Chondrocyte (in vitro differentiated cells): ENCODE data around the gene MYH11. TPM values are rescaled to one million over a fixed set of nuclear protein-coding genes. Genes with fewer than 3 reads are reported as not detected.

Experiments used
- DNase-seq: peaks from one replicate; pipeline ENCODE4 v3.0.0; 2021; ENCODE audit warnings: mixed read lengths, low spot score
- H3K27ac Mint-ChIP-seq: one replicate; pipeline ENCODE4 v1.8.0; 2021; ENCODE audit warnings: mild to moderate bottlenecking, moderate library complexity, mixed read lengths; ENCODE audit not compliant: unreplicated experiment
- H3K27me3 Mint-ChIP-seq: 2 replicates; pipeline ENCODE4 v1.8.0; 2021; ENCODE audit warnings: low read depth, mixed read lengths
- H3K36me3 Mint-ChIP-seq: 2 replicates; pipeline ENCODE4 v1.8.0; 2021; ENCODE audit warnings: low read depth, mixed read lengths
- H3K4me1 Mint-ChIP-seq: 2 replicates; pipeline ENCODE4 v1.8.0; 2021; ENCODE audit warnings: low read depth, mild to moderate bottlenecking, mixed read lengths
- H3K4me3 Mint-ChIP-seq: one replicate; pipeline ENCODE4 v1.8.0; 2021; ENCODE audit warnings: mild to moderate bottlenecking, moderate library complexity, mixed read lengths; ENCODE audit not compliant: unreplicated experiment
- H3K9me3 Mint-ChIP-seq: 2 replicates; pipeline ENCODE4 v1.8.0; 2021; ENCODE audit warnings: low read depth, mixed read lengths
- total RNA-seq: library from RNA; stranded (reverse); gene quantifications from 3 replicates; pipeline ENCODE4 v1.2.1, GENCODE V29; 2021
- TF ChIP-seq, protein P1 (sequence below): fragments of 200-600 bp; sonication (generic); IDR thresholded peaks from 2 replicates; pipeline ENCODE4 v1.5.0; 2021; ENCODE audit warnings: antibody characterized with exemption, mild to moderate bottlenecking, moderate library complexity

MYH11 gene
- total RNA-seq, 1 donor from 2014 or later = 58.3 TPM

DNA sequence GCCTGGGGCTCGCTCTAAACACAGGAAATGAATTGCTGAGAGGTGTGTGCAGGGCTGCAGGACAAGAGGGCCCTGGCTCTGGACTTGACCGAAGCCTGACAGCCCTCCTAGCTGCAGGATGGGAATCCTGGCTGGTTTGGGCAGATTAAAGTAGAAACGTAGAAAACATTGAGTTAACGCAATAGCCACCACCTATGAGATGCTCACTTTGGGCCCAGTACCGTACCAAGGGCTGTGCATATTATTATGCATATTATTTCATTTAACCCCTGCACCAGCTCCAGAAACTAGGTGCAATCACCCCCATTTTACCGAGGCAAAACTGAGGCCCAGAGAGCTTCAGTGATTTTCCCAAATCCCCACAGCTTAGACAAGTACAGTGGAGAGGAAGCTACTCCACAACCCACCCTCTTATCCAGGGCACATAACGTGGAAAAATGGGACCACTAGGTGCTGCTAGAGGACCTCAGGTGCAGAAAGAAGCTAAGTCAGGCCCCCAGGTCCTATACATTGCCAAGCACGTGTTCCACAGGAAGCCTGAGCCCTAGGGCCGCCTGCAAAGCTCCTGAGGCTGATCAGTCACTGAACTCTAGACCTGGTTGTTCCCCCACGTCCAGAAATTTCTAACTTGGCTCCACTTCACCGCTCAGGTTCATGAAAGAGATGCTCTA lies 79.2 kb downstream of the MYH11 start:
- H3K27me3 Mint-ChIP-seq = peaks cover 7% of the 10 kb centered on the region
- no peaks in the 10 kb centered on the region for H3K9me3 Mint-ChIP-seq
- no peak for DNase-seq
- H3K27ac Mint-ChIP-seq = no peak overlapping the region
- TF ChIP-seq, protein P1, sequence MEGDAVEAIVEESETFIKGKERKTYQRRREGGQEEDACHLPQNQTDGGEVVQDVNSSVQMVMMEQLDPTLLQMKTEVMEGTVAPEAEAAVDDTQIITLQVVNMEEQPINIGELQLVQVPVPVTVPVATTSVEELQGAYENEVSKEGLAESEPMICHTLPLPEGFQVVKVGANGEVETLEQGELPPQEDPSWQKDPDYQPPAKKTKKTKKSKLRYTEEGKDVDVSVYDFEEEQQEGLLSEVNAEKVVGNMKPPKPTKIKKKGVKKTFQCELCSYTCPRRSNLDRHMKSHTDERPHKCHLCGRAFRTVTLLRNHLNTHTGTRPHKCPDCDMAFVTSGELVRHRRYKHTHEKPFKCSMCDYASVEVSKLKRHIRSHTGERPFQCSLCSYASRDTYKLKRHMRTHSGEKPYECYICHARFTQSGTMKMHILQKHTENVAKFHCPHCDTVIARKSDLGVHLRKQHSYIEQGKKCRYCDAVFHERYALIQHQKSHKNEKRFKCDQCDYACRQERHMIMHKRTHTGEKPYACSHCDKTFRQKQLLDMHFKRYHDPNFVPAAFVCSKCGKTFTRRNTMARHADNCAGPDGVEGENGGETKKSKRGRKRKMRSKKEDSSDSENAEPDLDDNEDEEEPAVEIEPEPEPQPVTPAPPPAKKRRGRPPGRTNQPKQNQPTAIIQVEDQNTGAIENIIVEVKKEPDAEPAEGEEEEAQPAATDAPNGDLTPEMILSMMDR = peak; percentile 83
- H3K4me3 Mint-ChIP-seq = no peak overlapping the region
- H3K36me3 Mint-ChIP-seq = peaks cover 6% of the 10 kb centered on the region
- no peaks in the 10 kb centered on the region for H3K4me1 Mint-ChIP-seq

DNA sequence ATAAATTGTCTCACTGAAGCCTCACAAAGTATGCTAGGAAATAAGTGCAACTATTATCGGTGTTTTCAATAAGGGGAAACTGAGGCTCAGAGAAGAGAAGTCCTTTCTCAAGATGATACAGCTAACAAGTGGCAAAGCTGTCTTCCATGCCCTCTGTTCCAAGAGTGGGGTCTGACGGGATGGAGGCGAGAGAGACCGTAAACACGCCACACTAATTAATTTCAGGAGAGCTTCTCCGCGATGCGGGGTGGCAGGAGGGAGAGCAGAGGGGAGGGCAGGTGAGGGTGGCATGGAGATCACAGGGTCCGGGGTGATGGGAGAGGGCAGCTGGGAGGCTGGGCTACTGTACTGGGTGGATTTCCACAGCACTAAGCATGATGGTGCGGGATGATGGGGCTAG lies 80.3 kb downstream of the MYH11 start:
- H3K27ac Mint-ChIP-seq = no peak overlapping the region
- no peak for DNase-seq
- TF ChIP-seq, protein P1 = no peak
- H3K9me3 Mint-ChIP-seq = no peaks in the 10 kb centered on the region
- H3K27me3 Mint-ChIP-seq = peaks cover 7% of the 10 kb centered on the region
- H3K4me3 Mint-ChIP-seq = no peak overlapping the region
- H3K36me3 Mint-ChIP-seq = peaks cover 6% of the 10 kb centered on the region
- no peaks in the 10 kb centered on the region for H3K4me1 Mint-ChIP-seq

DNA sequence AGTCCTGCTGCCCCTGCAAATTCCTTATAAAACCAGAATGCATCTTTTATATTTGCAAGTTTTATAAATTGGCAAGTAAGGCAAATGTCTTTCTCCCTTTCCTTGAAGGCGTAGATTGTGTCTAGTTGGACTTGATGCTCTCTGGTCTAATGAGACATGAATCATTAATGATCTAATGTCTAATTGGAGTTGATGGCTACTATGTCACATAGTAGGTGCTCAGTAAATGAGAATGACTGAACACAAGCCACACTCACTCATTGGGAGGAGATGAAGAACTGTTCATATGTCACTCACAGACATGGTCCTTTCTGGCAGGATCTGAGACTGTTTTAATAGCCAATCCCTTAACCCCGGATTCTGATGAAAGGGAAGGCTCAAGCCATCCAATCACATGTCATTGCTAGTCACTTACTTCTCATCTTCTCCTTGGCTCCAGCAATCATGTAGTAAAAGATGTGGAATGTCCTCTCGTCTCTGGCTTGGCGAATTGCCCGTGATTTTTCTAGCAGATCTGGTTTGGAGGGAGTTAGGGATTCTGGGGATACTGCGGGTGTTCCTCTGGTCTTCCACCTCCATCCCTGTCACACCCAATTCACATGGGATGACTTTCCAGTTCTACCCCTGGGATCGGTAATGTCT lies 81.0 kb downstream of the MYH11 start:
- no peaks in the 10 kb centered on the region for H3K9me3 Mint-ChIP-seq
- TF ChIP-seq, protein P1 = no peak
- H3K36me3 Mint-ChIP-seq = peaks cover 6% of the 10 kb centered on the region
- H3K27me3 Mint-ChIP-seq = peaks cover 7% of the 10 kb centered on the region
- H3K27ac Mint-ChIP-seq = no peak overlapping the region
- no peak for DNase-seq
- peaks cover 6% of the 10 kb centered on the region for H3K4me1 Mint-ChIP-seq
- H3K4me3 Mint-ChIP-seq = no peak overlapping the region

DNA sequence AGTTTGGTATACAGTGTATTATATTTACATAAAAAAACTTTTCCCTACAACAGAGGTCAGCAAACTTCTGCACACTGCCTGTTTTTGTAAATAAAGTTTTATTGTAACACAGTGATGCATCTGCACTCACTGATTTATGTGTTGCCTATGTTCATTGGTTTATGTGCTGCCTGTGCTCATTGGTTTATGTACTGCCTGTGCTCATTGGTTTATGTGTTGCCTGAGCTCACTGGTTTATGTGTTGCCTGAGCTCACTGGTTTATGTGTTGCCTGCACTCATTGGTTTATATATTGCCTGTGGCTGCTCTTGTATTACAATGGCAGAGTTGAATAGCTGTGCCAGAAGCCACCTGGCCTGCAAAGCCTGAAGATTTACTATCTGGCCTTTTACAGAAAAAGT lies 81.6 kb downstream of the MYH11 start:
- Mint-ChIP-seq H3K4me3 (no peak overlapping the region), H3K4me1 (peaks cover 11% of the 10 kb centered on the region), H3K36me3 (peaks cover 8% of the 10 kb centered on the region), H3K9me3 (no peaks in the 10 kb centered on the region), H3K27ac (no peak overlapping the region), H3K27me3 (peaks cover 9% of the 10 kb centered on the region)
- TF ChIP-seq, protein P1 = no peak
- no peak for DNase-seq

DNA sequence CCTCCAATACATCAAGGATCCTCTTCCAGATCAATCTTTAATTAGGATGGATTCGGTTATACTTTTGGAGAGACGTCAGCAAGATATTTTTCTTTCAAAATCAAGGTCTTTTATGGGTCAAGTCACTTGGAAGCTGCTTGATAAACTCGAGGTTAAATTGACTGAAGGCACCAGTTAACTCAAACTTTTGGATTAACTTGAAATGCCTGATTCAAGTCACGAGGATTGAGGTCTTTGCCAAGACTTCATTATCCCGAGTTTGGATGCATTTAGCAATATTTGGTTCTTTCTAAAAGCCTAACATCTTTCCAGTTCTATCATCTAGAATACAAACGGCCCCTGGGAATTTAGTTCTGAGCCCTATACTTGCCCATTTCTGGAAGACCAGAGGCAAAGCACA lies 82.9 kb downstream of the MYH11 start:
- Mint-ChIP-seq H3K9me3 (no peaks in the 10 kb centered on the region), H3K4me3 (no peak overlapping the region), H3K27me3 (peaks cover 9% of the 10 kb centered on the region), H3K36me3 (peaks cover 6% of the 10 kb centered on the region), H3K27ac (no peak overlapping the region), H3K4me1 (peaks cover 15% of the 10 kb centered on the region)
- no peak for DNase-seq
- TF ChIP-seq, protein P1 = no peak
